Measurements from ENCODE around the gene WDR19.
"Not testable (repeated sequence)": the region's sequence is repeated elsewhere in the genome, so short reads cannot be mapped to it uniquely, and the experiment has no call there.

WDR19 gene

DNA sequence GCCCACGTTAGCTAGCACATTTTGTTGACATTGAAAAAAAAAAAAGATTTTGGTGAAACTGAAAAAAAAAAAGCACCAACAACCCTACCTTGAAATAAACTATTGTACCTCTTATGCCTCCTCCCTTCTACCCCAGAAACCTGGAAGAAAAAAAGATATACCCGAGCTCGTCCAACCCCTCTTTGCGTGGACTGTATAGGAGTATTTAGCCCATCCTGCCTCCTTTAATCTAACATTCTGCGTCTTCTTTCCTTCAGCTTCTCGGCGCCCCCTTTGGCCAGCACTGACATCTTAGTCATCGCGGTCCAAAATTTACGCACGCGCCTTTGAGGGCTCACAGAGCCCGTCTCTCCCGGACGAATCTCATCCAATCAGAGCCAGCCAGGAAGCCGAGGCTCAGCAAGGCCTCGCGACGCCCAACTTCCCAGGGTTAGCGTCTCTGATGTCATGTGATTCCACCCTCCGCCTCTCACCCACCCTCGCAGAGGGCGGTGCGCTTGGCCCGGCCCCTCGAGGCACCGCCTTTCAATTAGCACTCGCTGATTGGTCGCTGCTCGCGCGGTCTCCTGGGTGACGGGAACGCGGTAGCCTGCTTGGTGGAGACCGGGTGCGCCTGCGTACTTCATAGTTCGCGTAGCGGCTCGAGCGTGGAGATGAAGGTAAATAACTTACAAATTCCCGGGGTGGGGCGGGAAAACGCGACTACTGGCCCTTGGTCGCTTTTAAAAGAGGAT, at the start of gene WDR19:
TSS of gene WDR19 (plus strand) at position 625 of the 734 bp plus-strand sequence. CDS start at position 654, 29 bp downstream.
- peak; percentile 96 for DNase-seq (ENCODE audit: low read depth)

DNA sequence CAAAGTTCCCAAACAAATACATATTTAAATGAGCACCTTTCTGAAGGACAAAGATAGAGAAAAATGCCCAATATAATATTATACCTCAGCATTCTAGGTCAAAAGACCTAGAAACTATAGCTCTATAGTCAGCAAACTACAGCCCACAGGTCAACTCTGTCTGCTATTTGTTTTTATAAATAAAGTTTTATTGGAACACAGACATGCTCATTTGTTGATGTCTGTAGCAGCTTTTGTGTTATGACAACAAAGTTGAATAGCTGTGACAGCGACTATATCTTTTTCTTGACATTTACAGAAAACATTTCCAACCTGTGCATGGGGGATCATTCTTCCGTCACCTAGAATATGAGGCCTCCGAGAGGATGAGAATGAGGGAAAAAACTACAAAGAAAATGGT, 48.7 kb upstream of the WDR19 start:
- no peak for DNase-seq (ENCODE audit: low read depth)

DNA sequence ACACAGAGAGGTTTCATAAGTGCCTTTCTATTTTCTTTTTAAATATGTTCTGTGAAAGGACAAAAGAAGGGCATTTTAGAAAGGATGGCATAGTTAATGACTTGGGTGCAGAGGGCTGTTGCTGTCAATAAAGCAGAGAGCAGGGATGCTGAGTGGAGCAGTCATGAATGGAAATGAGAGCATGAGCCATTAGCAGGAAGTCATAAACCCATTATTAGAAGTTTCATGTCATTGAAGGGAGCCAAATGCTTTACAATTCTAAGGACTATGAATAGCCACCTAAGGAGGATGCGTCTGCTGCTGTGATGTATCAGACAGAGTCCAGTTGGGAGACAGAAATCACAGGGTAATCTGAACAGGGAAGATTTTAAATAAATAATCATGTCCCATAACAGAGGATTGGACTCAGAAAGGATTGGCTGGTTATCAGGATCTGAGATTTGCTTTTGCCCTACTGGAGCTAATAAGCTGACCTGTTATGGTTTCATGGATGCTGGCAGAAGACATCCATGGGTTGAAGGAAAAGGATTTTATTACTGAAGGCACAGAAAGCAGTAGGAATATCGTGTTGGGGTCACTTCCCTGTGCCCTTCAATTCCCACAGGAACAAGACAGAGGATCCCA, 47.5 kb upstream of the WDR19 start:
- no peak for DNase-seq (ENCODE audit: low read depth)

DNA sequence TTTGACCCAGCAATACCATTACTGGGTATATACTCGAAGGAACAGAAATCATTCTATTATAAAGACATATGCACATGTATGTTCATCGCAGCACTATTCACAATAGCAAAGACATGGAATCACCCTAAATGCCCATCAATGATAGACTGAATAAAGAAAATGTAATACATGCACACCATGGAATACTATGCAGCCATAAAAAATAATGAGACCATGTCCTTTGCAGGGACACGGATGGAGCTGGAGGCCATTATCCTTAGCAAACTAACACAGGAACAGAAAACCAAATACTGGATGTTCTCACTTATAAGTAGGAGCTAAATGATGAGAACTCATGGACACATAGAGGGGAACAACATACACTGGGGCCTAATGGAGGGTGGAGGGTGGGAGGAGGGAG, 44.1 kb upstream of the WDR19 start:
- DNase-seq (ENCODE audit: low read depth) = not testable (repeated sequence)

DNA sequence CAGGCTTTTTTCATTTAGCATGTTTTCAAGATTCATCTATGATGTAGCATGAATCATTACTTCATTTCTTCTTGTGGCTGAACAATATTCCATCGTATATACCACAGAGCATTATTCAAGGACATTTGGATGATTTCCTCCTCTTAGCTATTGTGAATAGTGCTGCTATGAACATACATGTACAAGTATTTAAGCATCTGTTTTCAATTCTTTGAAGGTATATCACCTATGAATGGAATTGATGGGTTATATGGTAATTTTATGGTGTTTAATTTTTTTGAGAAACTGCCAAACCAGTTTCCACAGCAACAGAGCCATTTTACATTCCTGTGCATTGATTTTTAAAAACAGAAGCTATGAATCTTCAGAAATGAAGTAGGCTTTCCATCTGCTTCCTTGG, 36.1 kb upstream of the WDR19 start:
- no peak for DNase-seq (ENCODE audit: low read depth)

DNA sequence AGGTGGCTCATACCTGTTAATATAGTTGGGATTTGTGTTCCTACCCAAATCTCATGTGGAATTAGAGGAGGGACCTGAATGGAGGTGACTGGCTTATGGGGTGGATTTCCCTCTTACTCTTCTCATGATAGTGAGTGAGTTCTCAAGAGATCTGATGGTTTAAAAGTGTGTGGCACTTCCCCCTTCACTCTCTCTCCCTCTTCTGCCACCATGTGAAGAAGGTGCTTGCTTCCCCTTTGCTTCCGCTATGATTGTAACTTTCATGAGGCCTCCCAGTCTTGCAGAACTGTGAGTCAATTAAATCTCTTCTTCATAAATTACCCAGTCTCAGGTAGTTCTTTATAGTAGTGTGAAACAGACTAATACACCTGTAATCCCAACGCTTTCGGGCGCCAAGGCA, 28.3 kb upstream of the WDR19 start:
- no peak for DNase-seq (ENCODE audit: low read depth)

DNA sequence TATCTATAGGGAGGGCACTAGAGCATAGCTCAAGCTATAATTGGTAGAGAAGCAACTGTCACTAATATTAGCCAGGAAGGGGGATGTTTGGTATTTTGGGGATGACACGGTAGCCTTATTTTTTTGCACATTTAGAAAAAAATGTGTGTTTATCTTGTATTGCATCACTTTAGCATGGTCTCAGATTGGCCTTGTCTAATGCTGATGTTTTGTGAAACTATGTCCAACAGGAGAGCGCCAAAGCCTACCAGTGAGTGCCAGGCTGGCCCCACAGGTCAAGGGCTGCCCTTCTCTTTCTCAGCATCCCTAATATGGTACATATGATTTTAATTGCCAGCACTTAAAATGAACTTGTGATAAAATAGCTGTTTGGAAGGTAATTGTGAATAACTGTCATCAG, 24.8 kb upstream of the WDR19 start:
- no peak for DNase-seq (ENCODE audit: low read depth)

DNA sequence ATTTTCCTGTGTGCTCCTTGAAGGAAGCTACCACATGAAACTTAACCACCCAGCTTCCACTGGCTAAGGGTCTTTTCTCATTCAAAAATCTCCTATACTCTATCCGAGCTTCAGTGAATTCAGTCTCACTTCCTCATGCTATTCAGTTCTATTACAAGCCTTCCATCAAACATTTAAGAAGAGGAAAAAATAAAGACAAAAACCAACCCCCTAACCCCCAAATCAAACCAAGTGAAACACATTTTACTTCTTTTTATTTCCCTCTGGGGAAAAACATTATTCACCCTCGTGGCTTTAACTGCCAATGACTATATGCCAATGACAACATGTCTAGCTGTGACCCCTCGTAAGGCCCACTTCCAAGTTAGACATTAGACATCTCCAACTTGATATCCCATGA, 16.2 kb upstream of the WDR19 start:
- no peak for DNase-seq (ENCODE audit: low read depth)

DNA sequence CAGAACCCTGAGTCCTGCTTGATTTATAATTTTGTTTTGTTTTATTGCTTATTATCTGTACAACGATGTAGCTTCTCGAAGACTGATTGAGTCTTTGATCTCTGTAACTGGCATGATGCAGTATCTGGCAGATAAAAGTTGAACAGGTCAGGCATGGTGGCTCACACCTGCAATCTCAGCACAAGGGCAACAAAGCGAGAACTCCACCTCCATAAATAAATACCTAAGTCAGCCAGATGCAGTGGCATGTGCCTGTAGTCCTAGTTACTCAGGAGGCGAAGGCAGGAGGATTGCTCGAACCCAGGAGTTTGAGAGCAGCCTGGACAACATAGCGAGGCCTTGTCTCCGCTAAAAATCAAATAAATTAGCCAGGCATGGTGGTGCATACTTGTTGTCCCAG, 15.7 kb upstream of the WDR19 start:
- DNase-seq (ENCODE audit: low read depth) = no peak

DNA sequence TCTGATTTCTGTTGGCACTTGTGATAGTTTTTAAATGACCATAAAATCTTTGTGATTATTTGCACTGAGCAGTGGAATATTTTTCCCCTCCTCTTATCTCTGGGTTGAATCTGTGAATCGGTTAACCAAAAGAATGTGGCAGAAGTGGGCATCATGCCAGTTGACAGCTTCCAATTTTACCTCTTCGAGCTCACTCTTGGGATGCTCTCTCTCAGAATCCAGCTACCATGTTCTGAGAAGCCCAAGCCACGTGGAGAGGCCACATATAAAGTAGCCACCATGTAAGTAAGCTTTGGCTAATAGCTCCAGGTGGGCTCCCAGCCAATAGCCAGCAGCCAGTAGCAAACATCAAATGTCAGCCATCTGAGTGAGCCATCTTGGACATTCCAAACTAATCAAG, 12.9 kb upstream of the WDR19 start:
- no peak for DNase-seq (ENCODE audit: low read depth)

DNA sequence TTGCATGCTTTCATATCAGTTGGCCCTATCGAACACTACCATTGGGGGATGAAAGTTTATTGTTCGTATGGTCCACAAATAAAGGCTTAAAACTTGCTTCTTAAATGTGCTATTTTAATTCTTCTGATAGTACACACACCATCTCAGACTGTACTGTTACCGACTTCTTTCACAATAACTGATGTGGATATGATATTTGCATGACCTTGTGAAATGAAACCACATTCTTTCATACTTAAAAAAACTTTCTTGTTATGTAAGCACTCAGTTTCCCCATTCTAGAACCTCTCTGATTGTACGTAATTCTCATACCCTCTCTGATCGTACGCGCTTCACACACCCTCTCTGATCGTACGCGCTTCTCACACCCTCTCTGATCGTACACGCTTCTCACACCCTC, 12.0 kb upstream of the WDR19 start:
- no peak for DNase-seq (ENCODE audit: low read depth)

DNA sequence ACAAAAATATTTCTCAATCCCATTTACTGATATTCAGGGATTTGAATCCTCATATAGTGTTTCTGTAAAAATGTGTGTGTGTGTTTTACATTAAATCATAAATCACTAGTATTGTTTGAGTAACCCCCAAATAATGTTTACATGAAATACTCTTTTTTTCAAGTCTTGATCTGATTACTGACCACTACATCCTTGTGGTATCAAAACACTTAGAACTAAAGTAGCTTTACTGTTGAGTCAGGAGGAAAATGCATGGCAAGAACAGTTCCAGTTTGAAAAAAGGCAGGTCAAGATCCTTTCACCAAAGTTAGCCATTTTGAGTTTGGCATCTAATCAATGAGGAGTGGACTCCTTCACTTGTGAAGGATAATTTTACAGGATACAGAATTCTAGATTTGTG, 3.6 kb upstream of the WDR19 start:
- DNase-seq (ENCODE audit: low read depth) = no peak

DNA sequence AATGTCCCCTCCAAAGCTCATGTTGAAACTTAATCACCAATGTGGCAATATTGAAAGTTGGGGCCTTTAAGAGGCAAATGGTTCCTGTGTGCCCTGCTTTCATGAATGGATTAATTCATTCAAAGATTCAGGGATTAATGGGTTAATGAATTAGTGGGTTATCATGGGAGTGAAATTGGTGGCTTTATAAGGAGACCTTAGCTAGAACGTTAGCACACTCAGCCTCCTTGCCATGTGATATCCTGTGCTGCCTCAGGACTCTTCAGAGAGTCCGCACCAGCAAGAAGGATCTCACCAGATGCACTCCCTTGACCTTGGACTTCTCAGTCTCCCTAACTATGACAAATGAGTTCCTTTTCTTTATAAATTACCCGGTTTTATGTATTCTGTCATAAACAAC, 2.6 kb upstream of the WDR19 start:
- no peak for DNase-seq (ENCODE audit: low read depth)

DNA sequence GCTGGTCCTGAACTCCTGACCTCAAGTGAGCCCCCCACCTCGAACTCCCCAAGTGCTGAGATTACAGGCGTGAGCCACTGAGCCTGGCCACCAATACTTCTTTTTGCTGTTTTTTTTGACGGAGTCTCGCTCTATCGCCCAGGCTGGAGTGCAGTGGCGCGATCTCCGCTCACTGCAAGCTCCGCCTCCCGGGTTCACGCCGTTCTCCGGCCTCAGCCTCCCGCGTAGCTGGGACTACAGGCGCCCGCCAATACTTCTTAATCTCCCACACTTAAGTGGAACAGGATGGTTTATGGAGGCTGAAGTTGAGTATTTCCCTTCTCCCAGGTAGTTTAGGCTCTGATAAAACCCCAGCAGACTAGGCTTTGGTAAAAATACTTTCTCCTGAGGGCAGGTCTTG, 1.7 kb upstream of the WDR19 start:
- not testable (repeated sequence) for DNase-seq (ENCODE audit: low read depth)

DNA sequence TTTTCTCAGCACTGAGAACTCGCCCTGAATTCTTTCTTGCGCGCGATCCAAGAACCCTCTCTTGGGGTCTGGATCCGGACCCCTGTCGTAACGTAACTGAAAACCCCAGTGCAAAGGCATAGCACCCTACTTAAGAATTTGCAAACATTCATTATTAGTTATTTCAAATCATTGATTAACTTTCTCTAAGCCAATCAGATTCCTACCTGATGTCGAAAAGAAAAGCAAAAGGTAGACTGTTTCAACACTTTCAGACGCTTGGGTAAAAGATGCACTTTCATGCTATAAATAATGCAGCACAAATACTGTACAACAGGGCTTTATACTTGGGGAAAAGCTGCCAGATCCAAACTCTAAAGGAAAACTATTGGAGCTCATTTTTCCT, 817 bp upstream of the WDR19 start:
- DNase-seq (ENCODE audit: low read depth) = no peak

DNA sequence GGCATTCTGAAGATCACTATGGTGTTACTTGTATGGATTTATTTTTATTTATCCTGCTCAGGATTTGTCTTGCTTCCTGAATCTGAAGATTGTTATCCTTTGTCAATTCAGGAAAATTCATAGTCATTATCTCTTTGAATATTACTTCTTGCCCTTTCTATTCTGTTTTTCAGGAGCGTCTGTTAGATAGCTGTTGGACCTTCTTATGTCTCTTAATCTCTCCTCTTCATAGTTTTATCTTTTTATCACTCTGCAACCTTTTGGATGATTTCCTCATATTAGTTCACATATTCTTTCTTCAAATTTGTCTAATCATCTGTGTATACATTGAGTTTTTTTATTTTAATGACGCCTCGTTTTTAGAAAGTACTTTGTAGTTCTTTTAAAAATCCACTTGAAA, 19.6 kb downstream of the WDR19 start:
- DNase-seq (ENCODE audit: low read depth) = no peak

DNA sequence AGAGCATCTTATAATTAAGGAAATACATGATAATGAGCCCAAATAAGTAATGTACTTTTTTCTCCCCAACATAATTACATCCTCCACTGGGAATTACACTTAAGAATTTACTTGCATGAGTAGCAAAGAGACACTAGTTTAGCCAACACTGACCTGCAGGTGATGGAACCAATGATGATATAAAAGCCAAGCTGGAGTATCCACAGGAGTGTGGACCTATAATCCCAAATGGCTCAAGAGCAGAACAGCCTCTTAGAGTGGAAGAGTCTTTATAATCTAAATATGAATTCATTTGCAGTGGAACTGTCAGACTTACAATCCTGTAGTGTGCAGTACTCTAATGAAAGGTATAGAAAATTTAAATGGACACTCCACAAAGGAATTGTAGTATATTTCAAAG, 22.2 kb downstream of the WDR19 start:
- DNase-seq (ENCODE audit: low read depth) = no peak

DNA sequence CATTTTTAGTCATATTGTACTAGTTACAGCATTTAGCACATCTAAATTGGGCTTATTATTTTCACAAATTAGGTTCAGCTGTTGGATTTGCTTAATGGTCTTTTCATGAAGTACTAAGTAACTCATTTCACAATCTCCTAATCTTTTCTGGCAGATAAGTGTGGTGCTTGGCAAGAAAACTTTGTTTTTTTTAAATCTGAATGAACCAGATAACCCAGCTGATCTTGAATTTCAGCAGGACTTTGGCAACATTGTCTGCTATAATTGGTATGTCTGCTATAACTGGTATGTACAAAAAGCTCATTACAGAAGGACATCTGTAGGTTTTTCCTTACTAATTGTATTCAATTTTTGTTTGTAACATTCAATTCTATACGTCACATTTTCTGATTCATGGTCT, 22.7 kb downstream of the WDR19 start:
- no peak for DNase-seq (ENCODE audit: low read depth)

DNA sequence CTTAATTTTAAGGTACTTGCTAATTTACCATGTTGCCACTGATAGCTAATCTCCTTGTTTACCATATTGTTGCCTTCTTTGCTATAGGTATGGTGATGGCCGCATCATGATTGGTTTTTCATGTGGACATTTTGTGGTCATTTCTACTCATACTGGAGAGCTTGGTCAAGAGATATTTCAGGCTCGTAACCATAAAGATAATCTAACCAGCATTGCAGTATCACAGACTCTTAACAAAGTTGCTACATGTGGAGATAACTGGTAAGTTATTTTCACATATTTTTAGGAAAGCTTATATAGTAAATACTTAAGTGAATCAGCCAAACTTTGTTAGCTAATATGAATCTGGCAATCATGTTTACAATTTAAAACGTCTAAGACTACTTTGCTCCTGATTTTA, 23.1 kb downstream of the WDR19 start:
- no peak for DNase-seq (ENCODE audit: low read depth)

DNA sequence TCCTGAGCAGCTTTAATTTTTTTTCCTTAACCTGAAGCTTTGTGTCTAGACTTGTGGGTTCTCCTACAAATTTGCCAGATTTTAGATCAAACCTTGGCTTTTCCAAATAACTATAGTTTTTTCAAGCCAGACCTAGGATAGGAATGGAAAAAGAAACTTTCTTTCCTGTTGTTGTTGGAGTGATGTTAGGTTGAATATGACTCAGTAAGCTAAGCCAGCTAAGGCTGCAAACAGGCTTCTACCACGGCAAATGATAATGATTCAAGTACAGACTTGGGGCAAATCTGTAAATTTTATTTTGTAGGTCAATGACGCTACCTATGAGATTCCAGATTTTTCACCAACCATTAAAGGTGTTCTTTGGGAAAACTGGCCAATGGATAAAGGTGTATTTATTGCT, 45.6 kb downstream of the WDR19 start:
- DNase-seq (ENCODE audit: low read depth) = no peak

DNA sequence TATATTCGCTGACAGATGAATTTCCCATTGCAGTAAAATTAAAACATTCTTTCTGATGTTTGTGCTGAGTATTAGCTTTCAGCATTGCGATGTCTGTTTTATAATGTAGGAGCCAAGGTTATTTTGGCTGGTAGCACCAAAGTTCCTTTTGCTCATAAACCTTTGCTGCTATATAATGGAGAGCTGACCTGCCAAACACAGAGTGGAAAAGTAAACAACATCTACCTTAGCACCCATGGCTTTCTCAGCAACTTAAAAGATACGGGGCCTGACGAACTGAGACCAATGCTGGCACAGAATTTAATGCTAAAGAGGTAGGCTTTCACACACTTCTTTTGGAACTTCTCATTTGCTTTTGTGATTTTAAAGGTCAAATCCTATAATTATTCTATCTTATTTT, 46.0 kb downstream of the WDR19 start:
- no peak for DNase-seq (ENCODE audit: low read depth)

DNA sequence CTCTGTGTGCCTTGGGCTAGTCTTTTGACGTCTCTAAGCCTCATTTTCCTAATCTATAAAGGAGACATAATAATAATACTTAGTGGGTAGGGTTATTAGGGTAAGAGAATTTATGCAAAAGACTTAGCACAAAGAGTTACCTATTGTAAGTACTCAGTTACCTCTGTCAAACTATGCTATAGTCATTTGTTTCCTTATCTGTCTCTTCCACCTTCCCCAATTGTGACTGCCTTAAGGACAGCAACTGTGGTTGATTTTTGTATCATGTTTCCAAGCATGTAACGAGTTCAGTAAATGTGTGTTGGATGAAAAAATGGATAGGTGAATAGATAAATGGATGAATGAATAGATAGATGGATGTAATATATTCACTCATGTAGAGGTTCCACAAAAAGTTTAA, 48.1 kb downstream of the WDR19 start:
- DNase-seq (ENCODE audit: low read depth) = no peak

DNA sequence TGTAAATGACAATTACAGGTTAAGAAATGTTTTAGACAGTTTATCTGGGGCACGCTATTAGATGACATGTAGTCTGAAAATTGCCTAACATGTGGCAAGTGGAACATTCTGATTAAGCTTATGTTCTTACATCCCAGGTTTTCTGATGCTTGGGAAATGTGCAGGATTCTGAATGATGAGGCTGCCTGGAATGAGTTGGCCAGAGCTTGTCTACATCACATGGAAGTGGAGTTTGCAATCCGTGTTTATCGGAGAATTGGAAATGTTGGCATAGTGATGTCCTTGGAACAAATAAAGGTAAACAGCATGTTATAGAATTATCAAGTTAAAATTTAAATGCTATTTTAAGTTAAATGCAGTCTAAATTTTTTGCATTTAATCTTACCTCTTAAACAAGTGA, 49.3 kb downstream of the WDR19 start:
- no peak for DNase-seq (ENCODE audit: low read depth)

DNA sequence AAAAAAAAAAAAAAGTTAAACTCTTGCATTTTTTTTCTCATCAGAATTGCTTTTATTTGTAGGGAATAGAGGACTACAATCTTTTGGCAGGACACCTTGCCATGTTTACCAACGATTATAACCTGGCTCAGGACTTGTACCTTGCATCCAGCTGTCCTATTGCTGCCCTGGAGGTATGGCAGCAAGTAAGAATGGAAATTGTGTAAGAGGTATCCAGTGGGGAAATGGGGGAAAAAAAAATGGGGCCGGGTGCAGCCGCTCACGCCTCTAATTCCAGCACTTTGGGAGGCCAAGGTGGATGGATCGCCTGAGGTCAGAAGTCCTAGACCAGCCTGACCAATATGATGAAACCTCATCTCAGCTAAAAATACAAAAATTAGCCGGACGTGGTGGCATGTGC, 49.8 kb downstream of the WDR19 start:
- no peak for DNase-seq (ENCODE audit: low read depth)

Measured in activated T-cell treated with anti-CD3 and anti-CD28 coated beads for 1 hour (primary cell).